HPDE6-E6E7 (cell line): ENCODE data around the gene LYPLA2.

Source experiments
- DNase-seq: peaks from one replicate; pipeline ENCODE4 v3.0.0; 2011; ENCODE audit warnings: missing footprints; ENCODE audit errors: extremely low spot score

The LYPLA2 gene

GRCh38 chr1:23790696-23791515 lies at the start of gene LYPLA2:
TSS of gene LYPLA2 (plus strand) at chr1:23791145. CDS start at chr1:23792683, 1,538 bp downstream.
- peak; percentile 81 for DNase-seq

GRCh38 chr1:23741609-23742008 lies 49.3 kb upstream of the LYPLA2 start:
- no peak for DNase-seq

- DNase-seq, result no peak
Measured at GRCh38 chr1:23742670-23743286, 48.2 kb upstream of the LYPLA2 start.

- peak; percentile 62 for DNase-seq
Measured at GRCh38 chr1:23743287-23744152, 47.4 kb upstream of the LYPLA2 start, which contains the start of gene ELOA. TSS of gene ELOA (plus strand) at chr1:23743471. CDS start at chr1:23743504, 33 bp downstream.

GRCh38 chr1:23745515-23745914 lies 45.4 kb upstream of the LYPLA2 start:
- DNase-seq, result peak; percentile 54

- DNase-seq, result no peak
Measured at GRCh38 chr1:23748016-23748415, 42.9 kb upstream of the LYPLA2 start.

- peak; percentile 62 for DNase-seq
Measured at GRCh38 chr1:23751050-23751814, 39.7 kb upstream of the LYPLA2 start.

GRCh38 chr1:23751815-23752200 lies 39.1 kb upstream of the LYPLA2 start:
- DNase-seq, result no peak

- DNase-seq, result no peak
Measured at GRCh38 chr1:23752909-23753308, 38.0 kb upstream of the LYPLA2 start.

GRCh38 chr1:23756676-23757075 lies 34.3 kb upstream of the LYPLA2 start:
- no peak for DNase-seq

- DNase-seq, result no peak
Measured at GRCh38 chr1:23757812-23758211, 33.1 kb upstream of the LYPLA2 start.

GRCh38 chr1:23759277-23759676 lies 31.7 kb upstream of the LYPLA2 start:
- DNase-seq, result no peak

GRCh38 chr1:23763041-23763577 lies 27.8 kb upstream of the LYPLA2 start:
- DNase-seq, result no peak

- DNase-seq, result no peak
Measured at GRCh38 chr1:23768733-23769132, 22.2 kb upstream of the LYPLA2 start.

GRCh38 chr1:23772049-23772853 lies 18.7 kb upstream of the LYPLA2 start:
- DNase-seq, result peak; percentile 70

GRCh38 chr1:23772854-23773242 lies 18.1 kb upstream of the LYPLA2 start:
- DNase-seq, result no peak

- no peak for DNase-seq
Measured at GRCh38 chr1:23774174-23774880, 16.6 kb upstream of the LYPLA2 start.

GRCh38 chr1:23776217-23776616 lies 14.7 kb upstream of the LYPLA2 start:
- no peak for DNase-seq

- DNase-seq, result peak; percentile 93
Measured at GRCh38 chr1:23777979-23778814, 12.7 kb upstream of the LYPLA2 start, which contains the start of gene PITHD1. TSS of gene PITHD1 (plus strand) at chr1:23778418. CDS start at chr1:23778516, 98 bp downstream.
